WTC11 (cell line): ENCODE results near the gene EPB41L4B. TPM values are rescaled to one million over a fixed set of nuclear protein-coding genes. Genes with fewer than 3 reads are reported as not detected.

Experiments used
- ATAC-seq: fragments of 200-7000 bp; cut with Tn5 transposase; 2 replicates; pipeline ENCODE4 v1.10.0; 2021; ENCODE audit warnings: mild to moderate bottlenecking, moderate library complexity
- CTCF ChIA-PET: fragments of 300-600 bp; sonication (Branson Sonifier 250); formaldehyde crosslinking; loops from one replicate; lab custom pipeline; 2021; ENCODE audit warnings: antibody characterized with exemption; lab: Charles Lee
- POLR2A ChIA-PET: fragments of 350-600 bp; sonication (Branson Sonifier 250); formaldehyde crosslinking; loops from one replicate; lab custom pipeline; 2021; ENCODE audit warnings: antibody characterized with exemption; lab: Charles Lee
- DNase-seq: peaks from one replicate; pipeline ENCODE4 v3.0.0; 2021; ENCODE audit warnings: low spot score
- H3K27ac Mint-ChIP-seq: 2 replicates; pipeline ENCODE4 v1.8.0; 2021; ENCODE audit warnings: mixed read lengths
- H3K27me3 Mint-ChIP-seq: 2 replicates; pipeline ENCODE4 v1.8.0; 2021; ENCODE audit warnings: low read depth, mild to moderate bottlenecking, moderate library complexity, mixed read lengths
- H3K36me3 Mint-ChIP-seq: 2 replicates; pipeline ENCODE4 v1.8.0; 2021; ENCODE audit warnings: mixed read lengths
- H3K4me1 Mint-ChIP-seq: 2 replicates; pipeline ENCODE4 v1.8.0; 2022; ENCODE audit warnings: mixed read lengths
- H3K4me3 Mint-ChIP-seq: 2 replicates; pipeline ENCODE4 v1.8.0; 2021; ENCODE audit warnings: mild to moderate bottlenecking, moderate library complexity, mixed read lengths
- H3K9me3 Mint-ChIP-seq: 2 replicates; pipeline ENCODE4 v1.8.0; 2021; ENCODE audit warnings: mixed read lengths
- AFF4 ChIP-seq: sonication (generic); formaldehyde crosslinking; IDR thresholded peaks from 2 replicates; pipeline ENCODE4 v1.8.1; 2023; ENCODE audit warnings: mild to moderate bottlenecking, missing genetic modification reagents, borderline replicate concordance
- CBFB ChIP-seq: sonication (generic); formaldehyde crosslinking; IDR thresholded peaks from 2 replicates; pipeline ENCODE4 v1.8.1; 2022; ENCODE audit warnings: mild to moderate bottlenecking, low read depth, missing genetic modification reagents
- E2F1 ChIP-seq: sonication (generic); formaldehyde crosslinking; IDR thresholded peaks from 2 replicates; pipeline ENCODE4 v1.8.0; 2022; ENCODE audit warnings: mild to moderate bottlenecking, missing genetic modification reagents
- ERG ChIP-seq: fragments of 250-450 bp; sonication (Bioruptor Pico); IDR thresholded peaks from 2 replicates; pipeline ENCODE4 v1.8.0; 2021; ENCODE audit warnings: mild to moderate bottlenecking
- NR2C2 ChIP-seq: sonication (generic); formaldehyde crosslinking; IDR thresholded peaks from 2 replicates; pipeline ENCODE4 v1.8.0; 2022; ENCODE audit warnings: mild to moderate bottlenecking, missing genetic modification reagents
- NR3C1 ChIP-seq: sonication (generic); formaldehyde crosslinking; conservative IDR thresholded peaks from 2 replicates; pipeline ENCODE4 v1.8.1; 2023; ENCODE audit warnings: low read depth, mild to moderate bottlenecking, missing genetic modification reagents
- SMAD3 ChIP-seq: sonication (generic); formaldehyde crosslinking; IDR thresholded peaks from 2 replicates; pipeline ENCODE4 v1.8.0; 2022; ENCODE audit warnings: missing genetic modification reagents, mild to moderate bottlenecking, borderline replicate concordance
- TEAD1 ChIP-seq: sonication (generic); formaldehyde crosslinking; IDR thresholded peaks from 2 replicates; pipeline ENCODE4 v1.8.0; 2022; ENCODE audit warnings: mild to moderate bottlenecking, missing genetic modification reagents
- USF2 ChIP-seq: sonication (generic); formaldehyde crosslinking; IDR thresholded peaks from 2 replicates; pipeline ENCODE4 v1.8.1; 2023; ENCODE audit warnings: mild to moderate bottlenecking, missing genetic modification reagents, moderate library complexity
- ZMAT4 ChIP-seq: fragments of 250-450 bp; sonication (Bioruptor Pico); IDR thresholded peaks from 2 replicates; pipeline ENCODE4 v1.9.0; 2021; ENCODE audit warnings: mild to moderate bottlenecking
- ZNF121 ChIP-seq: sonication (generic); formaldehyde crosslinking; IDR thresholded peaks from 2 replicates; pipeline ENCODE4 v1.8.0; 2023; ENCODE audit warnings: missing genetic modification reagents
- ZNF232 ChIP-seq: sonication (generic); formaldehyde crosslinking; IDR thresholded peaks from 2 replicates; pipeline ENCODE4 v1.8.0; 2022; ENCODE audit warnings: mild to moderate bottlenecking, missing genetic modification reagents
- ZNF281 ChIP-seq: sonication (generic); formaldehyde crosslinking; IDR thresholded peaks from 2 replicates; pipeline ENCODE4 v1.8.0; 2023; ENCODE audit warnings: mild to moderate bottlenecking, missing genetic modification reagents
- total RNA-seq: library from RNA; stranded (reverse); gene quantifications from 3 replicates; pipeline ENCODE4 v1.2.3, GENCODE V29; 2021
- TF ChIP-seq, protein P1 (sequence below): sonication (generic); formaldehyde crosslinking; conservative IDR thresholded peaks from 2 replicates; pipeline ENCODE4 v1.8.1; 2022; ENCODE audit warnings: mild to moderate bottlenecking, missing genetic modification reagents
- TF ChIP-seq, protein P2 (sequence below): fragments of 250-450 bp; sonication (Bioruptor Pico); IDR thresholded peaks from 2 replicates; pipeline ENCODE4 v1.9.0; 2021; ENCODE audit warnings: moderate library complexity, mild to moderate bottlenecking, inconsistent platforms, borderline replicate concordance
- TF ChIP-seq, protein P3 (sequence below): sonication (generic); formaldehyde crosslinking; IDR thresholded peaks from 2 replicates; pipeline ENCODE4 v1.8.0; 2022; ENCODE audit warnings: mild to moderate bottlenecking, missing genetic modification reagents
- TF ChIP-seq, protein P4 (sequence below): sonication (generic); formaldehyde crosslinking; IDR thresholded peaks from 2 replicates; pipeline ENCODE4 v1.8.1; 2022; ENCODE audit warnings: mild to moderate bottlenecking, missing genetic modification reagents, moderate library complexity, borderline replicate concordance
- TF ChIP-seq, protein P5 (sequence below): fragments of 250-450 bp; sonication (Bioruptor Pico); conservative IDR thresholded peaks from 2 replicates; pipeline ENCODE4 v1.9.0; 2021; ENCODE audit warnings: mild to moderate bottlenecking
- TF ChIP-seq, protein P6 (sequence below): sonication (generic); formaldehyde crosslinking; IDR thresholded peaks from 2 replicates; pipeline ENCODE4 v1.8.0; 2023; ENCODE audit warnings: missing genetic modification reagents

Gene EPB41L4B
- total RNA-seq, 1 experiment from 2014 or later = 20.0 TPM

GRCh38 chr9:109335121-109335520, 14.3 kb upstream of the EPB41L4B start:
- Mint-ChIP-seq H3K27ac (no peak overlapping the region), H3K27me3 (no peaks in the 10 kb centered on the region), H3K9me3 (no peaks in the 10 kb centered on the region), H3K4me3 (no peak overlapping the region), H3K36me3 (no peaks in the 10 kb centered on the region), H3K4me1 (peaks cover 4% of the 10 kb centered on the region; the same call in 1 of the 2 replicates)
- POLR2A ChIA-PET = no interaction called here
- DNase-seq (no peak), ATAC-seq (no peak)
- TF ChIP-seq AFF4 (CRISPR knock-in tag) = no peak
- no peak for TF ChIP-seq ZMAT4 (CRISPR knock-in tag)
- no peak for TF ChIP-seq E2F1 (CRISPR knock-in tag)
- TF ChIP-seq, protein P1, sequence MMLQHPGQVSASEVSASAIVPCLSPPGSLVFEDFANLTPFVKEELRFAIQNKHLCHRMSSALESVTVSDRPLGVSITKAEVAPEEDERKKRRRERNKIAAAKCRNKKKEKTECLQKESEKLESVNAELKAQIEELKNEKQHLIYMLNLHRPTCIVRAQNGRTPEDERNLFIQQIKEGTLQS (CRISPR knock-in tag) = no peak
- no peak for TF ChIP-seq NR2C2
- TF ChIP-seq USF2 (CRISPR knock-in tag) = no peak
- TF ChIP-seq, protein P2, sequence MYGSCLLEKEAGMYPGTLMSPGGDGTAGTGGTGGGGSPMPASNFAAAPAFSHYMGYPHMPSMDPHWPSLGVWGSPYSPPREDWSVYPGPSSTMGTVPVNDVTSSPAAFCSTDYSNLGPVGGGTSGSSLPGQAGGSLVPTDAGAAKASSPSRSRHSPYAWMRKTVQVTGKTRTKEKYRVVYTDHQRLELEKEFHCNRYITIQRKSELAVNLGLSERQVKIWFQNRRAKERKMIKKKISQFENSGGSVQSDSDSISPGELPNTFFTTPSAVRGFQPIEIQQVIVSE (CRISPR knock-in tag) = no peak
- TF ChIP-seq SMAD3 = no peak
- TF ChIP-seq, protein P3, sequence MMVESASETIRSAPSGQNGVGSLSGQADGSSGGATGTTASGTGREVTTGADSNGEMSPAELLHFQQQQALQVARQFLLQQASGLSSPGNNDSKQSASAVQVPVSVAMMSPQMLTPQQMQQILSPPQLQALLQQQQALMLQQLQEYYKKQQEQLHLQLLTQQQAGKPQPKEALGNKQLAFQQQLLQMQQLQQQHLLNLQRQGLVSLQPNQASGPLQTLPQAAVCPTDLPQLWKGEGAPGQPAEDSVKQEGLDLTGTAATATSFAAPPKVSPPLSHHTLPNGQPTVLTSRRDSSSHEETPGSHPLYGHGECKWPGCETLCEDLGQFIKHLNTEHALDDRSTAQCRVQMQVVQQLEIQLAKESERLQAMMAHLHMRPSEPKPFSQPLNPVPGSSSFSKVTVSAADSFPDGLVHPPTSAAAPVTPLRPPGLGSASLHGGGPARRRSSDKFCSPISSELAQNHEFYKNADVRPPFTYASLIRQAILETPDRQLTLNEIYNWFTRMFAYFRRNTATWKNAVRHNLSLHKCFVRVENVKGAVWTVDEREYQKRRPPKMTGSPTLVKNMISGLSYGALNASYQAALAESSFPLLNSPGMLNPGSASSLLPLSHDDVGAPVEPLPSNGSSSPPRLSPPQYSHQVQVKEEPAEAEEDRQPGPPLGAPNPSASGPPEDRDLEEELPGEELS (CRISPR knock-in tag) = no peak
- TF ChIP-seq ZNF232 (CRISPR knock-in tag) = no peak
- TF ChIP-seq, protein P4, sequence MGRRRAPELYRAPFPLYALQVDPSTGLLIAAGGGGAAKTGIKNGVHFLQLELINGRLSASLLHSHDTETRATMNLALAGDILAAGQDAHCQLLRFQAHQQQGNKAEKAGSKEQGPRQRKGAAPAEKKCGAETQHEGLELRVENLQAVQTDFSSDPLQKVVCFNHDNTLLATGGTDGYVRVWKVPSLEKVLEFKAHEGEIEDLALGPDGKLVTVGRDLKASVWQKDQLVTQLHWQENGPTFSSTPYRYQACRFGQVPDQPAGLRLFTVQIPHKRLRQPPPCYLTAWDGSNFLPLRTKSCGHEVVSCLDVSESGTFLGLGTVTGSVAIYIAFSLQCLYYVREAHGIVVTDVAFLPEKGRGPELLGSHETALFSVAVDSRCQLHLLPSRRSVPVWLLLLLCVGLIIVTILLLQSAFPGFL (CRISPR knock-in tag) = no peak
- no peak for TF ChIP-seq CBFB (CRISPR knock-in tag)
- no peak for TF ChIP-seq NR3C1 (CRISPR knock-in tag)
- TF ChIP-seq ZNF281 = no peak
- TF ChIP-seq ZNF121 (CRISPR knock-in tag) = no peak
- TF ChIP-seq, protein P5, sequence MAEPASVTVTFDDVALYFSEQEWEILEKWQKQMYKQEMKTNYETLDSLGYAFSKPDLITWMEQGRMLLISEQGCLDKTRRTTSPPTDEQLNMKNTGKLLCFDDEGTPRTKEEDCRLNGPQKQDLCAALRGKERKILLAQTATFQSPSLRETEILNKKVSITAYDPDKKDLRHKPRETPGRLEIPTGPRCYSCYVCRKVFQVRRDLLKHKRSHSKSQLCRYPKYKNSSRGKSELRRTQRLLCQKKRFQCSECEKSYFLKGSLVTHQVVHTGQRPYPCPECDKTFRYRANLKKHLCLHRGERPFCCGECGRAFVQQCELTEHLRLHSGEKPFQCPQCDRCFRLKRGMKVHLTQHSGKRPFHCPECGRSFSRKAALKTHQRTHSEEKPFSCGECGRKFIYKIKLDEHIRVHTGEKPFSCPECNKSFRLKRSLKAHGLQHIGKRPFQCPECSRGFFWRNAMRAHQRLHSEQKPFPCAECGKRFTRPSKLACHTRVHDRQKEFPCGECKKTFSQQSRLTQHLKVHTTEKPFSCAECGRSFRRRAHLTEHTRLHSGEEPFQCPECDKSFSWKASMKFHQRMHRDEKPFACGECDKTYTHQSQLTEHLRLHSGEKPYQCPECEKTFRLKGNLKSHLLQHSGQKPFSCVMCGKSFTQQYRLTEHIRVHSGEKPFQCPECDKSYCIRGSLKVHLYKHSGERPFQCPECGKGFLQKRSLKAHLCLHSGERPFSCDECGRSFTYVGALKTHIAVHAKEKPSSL (CRISPR knock-in tag) = no peak
- no peak for TF ChIP-seq TEAD1 (CRISPR knock-in tag)
- TF ChIP-seq ERG = no peak
- TF ChIP-seq, protein P6, sequence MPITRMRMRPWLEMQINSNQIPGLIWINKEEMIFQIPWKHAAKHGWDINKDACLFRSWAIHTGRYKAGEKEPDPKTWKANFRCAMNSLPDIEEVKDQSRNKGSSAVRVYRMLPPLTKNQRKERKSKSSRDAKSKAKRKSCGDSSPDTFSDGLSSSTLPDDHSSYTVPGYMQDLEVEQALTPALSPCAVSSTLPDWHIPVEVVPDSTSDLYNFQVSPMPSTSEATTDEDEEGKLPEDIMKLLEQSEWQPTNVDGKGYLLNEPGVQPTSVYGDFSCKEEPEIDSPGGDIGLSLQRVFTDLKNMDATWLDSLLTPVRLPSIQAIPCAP = no peak
- CTCF ChIA-PET = no interaction called here
